Ascending aorta (tissue), 2 donors: ENCODE measurements around the gene TSPO. TPM values are rescaled to one million over a fixed set of nuclear protein-coding genes. Genes with fewer than 3 reads are reported as not detected.

Experiments
- DNase-seq, 2 donors: peaks; one replicate each; pipeline ENCODE4 v3.0.0-alpha.2; 2019; ENCODE audit warnings: low spot score in 2 of 2
- H3K27ac ChIP-seq, 2 donors: fragments of 200-600 bp; sonication (generic); one replicate each; pipeline ENCODE4 v1.5.1; 2016 to 2017; ENCODE audit warnings: mild to moderate bottlenecking in 1 of 2
- H3K27me3 ChIP-seq: fragments of 200-600 bp; sonication (generic); one replicate; pipeline ENCODE4 v1.5.1; 2017
- H3K36me3 ChIP-seq, 2 donors: fragments of 200-600 bp; sonication (generic); one replicate each; pipeline ENCODE4 v1.5.1; 2016
- H3K4me1 ChIP-seq, 2 donors: fragments of 200-600 bp; sonication (generic); one replicate each; pipeline ENCODE4 v1.5.1; 2016 to 2017; ENCODE audit warnings: mild to moderate bottlenecking in 1 of 2
- H3K4me3 ChIP-seq, 2 donors: fragments of 200-600 bp; sonication (generic); one replicate each; pipeline ENCODE4 v1.5.1; 2016 to 2017; ENCODE audit warnings: mild to moderate bottlenecking in 1 of 2
- H3K9me3 ChIP-seq, 2 donors: fragments of 200-600 bp; sonication (generic); one replicate each; pipeline ENCODE4 v1.5.1; 2016
- intact Hi-C: fragments of 100-400 bp; cut with DNase I; formaldehyde crosslinking; loops from one replicate; pipeline ENCODE4 v1.15.1; 2023
- total RNA-seq: library from RNA; depleted of rRNA; stranded (reverse); fragments of >200 nt; gene quantifications from one replicate; pipeline ENCODE4 v1.1.0, GENCODE V29; 2016
- TF ChIP-seq, protein P1 (sequence below), 3 experiments: fragments of 200-600 bp in 2 of 3; fragments of 450-650 bp in 1 of 3; sonication (generic) in 2 of 3; IDR thresholded peaks; one replicate each; pipeline ENCODE4 v1.5.1; 2016 to 2019; ENCODE audit warnings: antibody characterized with exemption in 3 of 3, mild to moderate bottlenecking in 1 of 3, moderate library complexity in 1 of 3

The TSPO gene
- total RNA-seq, 1 donor from 2014 or later: 961 TPM

DNA sequence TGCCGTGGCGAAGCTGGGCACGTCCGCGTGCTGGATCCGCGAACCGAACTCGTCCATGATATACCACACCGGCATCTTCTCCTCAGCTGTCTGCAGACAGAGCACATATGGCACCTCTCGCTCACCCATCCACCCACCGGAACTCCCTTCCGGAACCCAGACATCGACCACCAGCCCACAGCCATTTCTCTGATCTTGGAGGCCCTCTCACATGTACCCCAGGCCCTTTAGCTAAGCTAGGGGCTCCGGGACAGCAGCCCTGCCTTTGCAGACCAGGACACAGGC, 28.5 kb downstream of the TSPO start:
- TF ChIP-seq, protein P1, sequence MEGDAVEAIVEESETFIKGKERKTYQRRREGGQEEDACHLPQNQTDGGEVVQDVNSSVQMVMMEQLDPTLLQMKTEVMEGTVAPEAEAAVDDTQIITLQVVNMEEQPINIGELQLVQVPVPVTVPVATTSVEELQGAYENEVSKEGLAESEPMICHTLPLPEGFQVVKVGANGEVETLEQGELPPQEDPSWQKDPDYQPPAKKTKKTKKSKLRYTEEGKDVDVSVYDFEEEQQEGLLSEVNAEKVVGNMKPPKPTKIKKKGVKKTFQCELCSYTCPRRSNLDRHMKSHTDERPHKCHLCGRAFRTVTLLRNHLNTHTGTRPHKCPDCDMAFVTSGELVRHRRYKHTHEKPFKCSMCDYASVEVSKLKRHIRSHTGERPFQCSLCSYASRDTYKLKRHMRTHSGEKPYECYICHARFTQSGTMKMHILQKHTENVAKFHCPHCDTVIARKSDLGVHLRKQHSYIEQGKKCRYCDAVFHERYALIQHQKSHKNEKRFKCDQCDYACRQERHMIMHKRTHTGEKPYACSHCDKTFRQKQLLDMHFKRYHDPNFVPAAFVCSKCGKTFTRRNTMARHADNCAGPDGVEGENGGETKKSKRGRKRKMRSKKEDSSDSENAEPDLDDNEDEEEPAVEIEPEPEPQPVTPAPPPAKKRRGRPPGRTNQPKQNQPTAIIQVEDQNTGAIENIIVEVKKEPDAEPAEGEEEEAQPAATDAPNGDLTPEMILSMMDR (IDR thresholded peaks at IDR 0.05): no peak
- Histone ChIP-seq H3K27me3 (no peaks in the 10 kb centered on the region), H3K9me3 (no peaks in the 10 kb centered on the region), H3K4me1 (no peaks in the 10 kb centered on the region), H3K27ac (no peak overlapping the region), H3K36me3 (peaks cover 28 to 45% of the 10 kb centered on the region in 2 donors), H3K4me3 (no peak overlapping the region)
- no peak for DNase-seq
- intact Hi-C loops: loop anchor here (10.0 kb wide), 1 partner anchor 1105 kb away; the partner anchor contains the start of genes NAGA, PHETA2 and SMDT1

DNA sequence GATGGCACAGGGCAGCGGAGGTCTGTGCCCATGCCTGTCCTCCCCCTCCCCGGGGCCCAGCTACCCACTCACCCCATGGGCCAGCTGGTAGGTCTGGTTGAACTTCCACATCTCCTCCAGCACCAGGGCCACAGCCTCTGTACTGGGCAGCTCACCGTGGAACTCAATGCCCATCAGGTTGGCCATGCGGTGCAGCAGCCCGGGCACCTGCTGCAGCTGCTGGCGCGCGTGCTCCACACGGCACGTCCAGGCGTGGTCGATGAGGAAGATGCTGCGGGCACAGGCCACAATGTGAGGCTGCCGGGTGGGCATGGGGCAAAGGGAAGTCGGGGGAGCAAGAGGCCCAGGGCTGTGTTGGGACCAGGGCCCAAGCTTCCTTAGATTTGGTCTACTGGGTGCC, 29.3 kb downstream of the TSPO start:
- Histone ChIP-seq H3K9me3 (no peaks in the 10 kb centered on the region), H3K4me3 (no peak overlapping the region), H3K27me3 (no peaks in the 10 kb centered on the region), H3K27ac (no peak overlapping the region), H3K4me1 (peaks cover 0 to 4% of the 10 kb centered on the region in 2 donors), H3K36me3 (peaks cover 25 to 38% of the 10 kb centered on the region in 2 donors)
- intact Hi-C loops: loop anchor here (10.0 kb wide), 1 partner anchor 1106 kb away; the partner anchor contains the start of genes NAGA, PHETA2 and SMDT1
- no peak for DNase-seq
- TF ChIP-seq, protein P1 (IDR thresholded peaks at IDR 0.05): no peak

DNA sequence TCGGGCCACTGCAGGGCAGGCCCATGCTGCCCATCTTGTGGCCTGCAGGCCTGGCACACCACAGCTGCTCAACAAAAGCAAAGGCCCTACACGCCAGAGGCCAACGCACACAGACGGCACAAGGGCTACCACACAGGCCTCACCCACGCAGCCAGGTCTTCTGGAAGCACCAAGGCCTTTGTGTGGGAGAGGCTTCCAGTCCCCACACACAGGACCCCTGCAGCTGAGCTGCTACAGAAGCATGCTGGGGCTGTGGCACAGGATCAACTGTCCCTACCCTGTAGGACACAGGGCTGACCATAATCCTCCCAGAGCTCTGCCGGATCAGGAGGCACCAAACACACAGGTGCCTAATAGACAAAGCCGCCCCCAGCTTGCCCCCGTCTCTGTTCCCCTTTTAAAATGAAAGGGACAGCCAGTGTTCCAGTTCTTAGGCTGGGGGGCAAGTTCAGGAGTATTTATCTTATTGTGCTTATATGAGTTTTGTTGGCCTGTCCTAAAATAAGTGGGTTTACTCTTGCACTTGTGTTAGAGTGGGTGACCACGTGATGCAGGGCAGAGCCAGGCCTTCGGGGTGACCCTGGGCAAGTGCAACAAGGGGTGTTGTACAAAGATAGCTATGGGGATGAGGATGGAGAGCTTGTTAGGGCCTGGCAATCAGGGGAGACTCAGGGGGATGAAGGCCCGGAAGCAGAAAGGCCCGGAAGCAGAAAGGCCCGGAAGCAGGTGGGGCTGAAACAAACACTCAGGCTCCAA, 30.1 kb downstream of the TSPO start:
- intact Hi-C loops: loop anchor here (10.0 kb wide), 1 partner anchor 1107 kb away; the partner anchor contains the start of genes NAGA, PHETA2 and SMDT1
- Histone ChIP-seq H3K27me3 (no peaks in the 10 kb centered on the region), H3K4me3 (no peak overlapping the region), H3K9me3 (no peaks in the 10 kb centered on the region), H3K4me1 (peaks cover 0 to 13% of the 10 kb centered on the region in 2 donors), H3K36me3 (peaks cover 25 to 31% of the 10 kb centered on the region in 2 donors), H3K27ac (no peak overlapping the region)
- DNase-seq: no peak
- TF ChIP-seq, protein P1 (IDR thresholded peaks at IDR 0.05): no peak

DNA sequence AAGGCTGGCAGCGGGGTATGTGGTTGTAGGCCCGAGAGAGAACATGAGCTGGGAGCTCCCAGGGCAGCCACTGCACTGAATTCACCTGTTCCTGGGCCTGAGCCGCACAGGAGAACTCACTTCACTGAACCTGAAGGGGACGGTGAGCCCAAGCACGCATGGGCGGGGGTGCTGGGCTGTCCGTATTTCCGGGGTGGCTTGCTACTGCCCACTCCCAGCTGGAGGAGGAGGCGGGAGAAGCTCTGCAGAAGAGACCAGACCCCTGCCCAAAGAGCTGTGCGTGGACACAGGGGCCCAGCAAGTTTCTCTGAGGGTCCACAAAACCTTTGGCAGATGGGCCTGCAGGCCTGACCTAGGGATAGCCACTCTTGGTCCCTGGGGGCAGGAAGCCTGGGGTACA, 30.8 kb downstream of the TSPO start:
- Histone ChIP-seq H3K4me1 (peaks cover 0 to 13% of the 10 kb centered on the region in 2 donors), H3K27me3 (no peaks in the 10 kb centered on the region), H3K27ac (no peak overlapping the region), H3K4me3 (no peak overlapping the region), H3K36me3 (peaks cover 25 to 31% of the 10 kb centered on the region in 2 donors), H3K9me3 (no peaks in the 10 kb centered on the region)
- TF ChIP-seq, protein P1 (IDR thresholded peaks at IDR 0.05): no peak
- DNase-seq: no peak
- intact Hi-C loops: loop anchor here (10.0 kb wide), 1 partner anchor 1107 kb away; the partner anchor contains the start of genes NAGA, PHETA2 and SMDT1

DNA sequence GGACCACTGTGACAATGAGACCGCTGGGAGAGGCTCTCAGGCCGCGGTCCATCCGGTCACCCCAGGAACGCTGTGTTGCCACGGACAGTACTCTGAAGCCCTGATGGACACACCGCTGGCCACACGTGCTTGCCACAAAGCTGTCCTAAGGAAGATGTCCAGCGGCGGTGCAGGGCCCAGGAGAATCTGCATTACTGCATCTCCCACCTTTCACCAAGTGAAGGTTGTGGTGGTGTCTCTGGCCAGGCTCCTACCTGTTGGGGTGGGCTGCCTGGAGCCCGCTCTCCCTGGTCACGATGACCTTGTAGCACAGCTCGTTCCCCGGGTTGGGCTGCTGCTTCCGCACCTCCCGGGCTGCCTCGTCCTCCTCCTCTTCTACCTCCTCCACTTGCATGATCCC, 31.4 kb downstream of the TSPO start:
- intact Hi-C loops: loop anchor here (10.0 kb wide), 1 partner anchor 1108 kb away; the partner anchor contains the start of genes NAGA, PHETA2 and SMDT1
- TF ChIP-seq, protein P1 (IDR thresholded peaks at IDR 0.05): no peak
- Histone ChIP-seq H3K27ac (no peak overlapping the region), H3K27me3 (no peaks in the 10 kb centered on the region), H3K36me3 (peaks cover 25 to 26% of the 10 kb centered on the region in 2 donors), H3K4me3 (no peak overlapping the region), H3K4me1 (peaks cover 0 to 14% of the 10 kb centered on the region in 2 donors), H3K9me3 (no peaks in the 10 kb centered on the region)
- no peak for DNase-seq
